ENCODE results near the gene TSPOAP1. TPM values are rescaled to one million over a fixed set of nuclear protein-coding genes. Genes with fewer than 3 reads are reported as not detected.

The TSPOAP1 gene
- total and polyA plus RNA-seq, 10 of the 15 experiments (the other 5 are each of a cell fraction or from before 2014, with no cell fraction given): 0.58 to 16.4 (median 4.2) TPM; not detected in 1

- peak overlapping the region; percentile 99 for H3K4me2 ChIP-seq (ENCODE audit: control insufficient read depth, insufficient read depth)
- H3K79me2 ChIP-seq (ENCODE audit: control insufficient read depth, insufficient read depth, low read length): peaks cover 96% of the 10 kb centered on the region
- peak overlapping the region; percentile 100 for H3K9ac ChIP-seq (ENCODE audit: control insufficient read depth, insufficient read depth, low read length)
- ATAC-seq (no peak), FAIRE-seq (no peak), DNase-seq (ENCODE audit: low read depth, low spot score) (no peak)
- BruUV-seq (replicated peaks): no TSS peak
- SMC1A ChIA-PET (ENCODE audit: uncharacterized antibody, unreplicated experiment): interaction anchor here (1.4 to 10.3 kb wide), 9 partner anchors 7 to 79 kb away, joined by 4 to 195 read pairs (median 11); partner anchors contain the start of genes RNF43, SUPT4H1 and TSPOAP1
- peaks cover 52% of the 10 kb centered on the region for H3K4me1 ChIP-seq (ENCODE audit: control insufficient read depth, insufficient read depth, low read length)
- POLR2A ChIA-PET: interaction anchor here (0.5 to 18.5 kb wide), 15 partner anchors 7 to 337 kb away, joined by 3 to 373 read pairs (median 4); partner anchors contain the start of genes MKS1, MTMR4, RNF43 and SUPT4H1
- peak overlapping the region; percentile 100 for H3K27ac ChIP-seq (ENCODE audit: control insufficient read depth, insufficient read depth)
- no peaks in the 10 kb centered on the region; the same call in 2 of the 3 replicates for H3K9me3 ChIP-seq (replicated peaks; ENCODE audit: control insufficient read depth, insufficient read depth, low read length)
- no peaks in the 10 kb centered on the region for H3K27me3 ChIP-seq (replicated peaks in 1 of 2; ENCODE audit: control insufficient read depth in 2 of 2, insufficient read depth in 2 of 2, low read length in 1 of 2)
- in situ Hi-C loops (cut with MboI) (loop anchor here (10.0 kb wide), 1 partner anchor 1498 kb away; no protein-coding TSS in a partner anchor), intact Hi-C loops (cut with micrococcal nuclease; ENCODE audit: unreplicated experiment) (loop anchor here (5.0 kb wide), 1 partner anchor 434 kb away; no protein-coding TSS in a partner anchor)
- no peaks in the 10 kb centered on the region; the same call in 1 of the 2 replicates for H4K20me1 ChIP-seq (ENCODE audit: control insufficient read depth, insufficient read depth)
- RAD21 ChIA-PET (ENCODE audit: unreplicated experiment): interaction anchor here (0.9 to 18.1 kb wide), 13 partner anchors 7 to 92 kb away, joined by 3 to 323 read pairs (median 11); partner anchors contain the start of genes RNF43, SUPT4H1 and TSPOAP1
- no peak overlapping the region for H2AFZ ChIP-seq (ENCODE audit: control insufficient read depth, low read depth, low read length)
- CTCF ChIA-PET: interaction anchor here (1.4 to 4.3 kb wide), 6 partner anchors 9 to 79 kb away, joined by 3 to 53 read pairs (median 19); partner anchors contain the start of genes RNF43, SUPT4H1 and TSPOAP1
- H3K4me3 ChIP-seq: peak overlapping the region; percentile 83
- WGBS (ENCODE audit: insufficient coverage, insufficient replicate concordance, low lambda C conversion rate, missing lambda C conversion rate): under 1% methylated on average over 5 of the region's 5 CpGs
- H3K36me3 ChIP-seq (ENCODE audit: control insufficient read depth in 2 of 2, insufficient read depth in 2 of 2, low read length in 1 of 2): peaks cover 0 to 1% of the 10 kb centered on the region in 2 experiments; a peak in 2 of 4 replicates
- TF ChIP-seq RB1 (IDR thresholded peaks at IDR 0.05; ENCODE audit: borderline replicate concordance) (0 out of 2 replicates have a peak, but pooled peaks have one; percentile 4), BACH1 (IDR thresholded peaks at IDR 0.05; ENCODE audit: borderline replicate concordance) (peak; percentile 33; the same call in 1 of the 2 replicates), POLR2AphosphoS2 (IDR thresholded peaks at IDR 0.05; ENCODE audit: low read depth, low read length) (peak; percentile 34; the same call in 1 of the 2 replicates), MLLT1 (IDR thresholded peaks at IDR 0.05) (peak; percentile 7), WRNIP1 (IDR thresholded peaks at IDR 0.05; ENCODE audit: borderline replicate concordance, low read depth, low read length) (peak; percentile 28; the same call in 1 of the 2 replicates), SMC3 (IDR thresholded peaks at IDR 0.05; ENCODE audit: borderline replicate concordance, low read length) (0 out of 2 replicates have a peak, but pooled peaks have one; percentile 8), HDGF (IDR thresholded peaks at IDR 0.05) (0 out of 2 replicates have a peak, but pooled peaks have one; percentile 11), CBX3 (IDR thresholded peaks at IDR 0.05; ENCODE audit: borderline replicate concordance, low read depth) (no peak), IRF4 (IDR thresholded peaks at IDR 0.05; ENCODE audit: low read depth, low read length) (no peak), PAX5 (IDR thresholded peaks at IDR 0.05; ENCODE audit: borderline replicate concordance, low read depth, low read length) (peak; percentile 39; the same call in 1 of the 2 replicates), IKZF2 (IDR thresholded peaks at IDR 0.05) (peak; percentile 15 to 62; a peak in 2 of 4 replicates), NR2F1 (conservative IDR thresholded peaks at IDR 0.05) (0 out of 2 replicates have a peak, but pooled peaks have one; percentile 20), SIN3A (IDR thresholded peaks at IDR 0.05; ENCODE audit: low read depth, low read length) (no peak; the same call in 1 of the 2 replicates), IKZF1 (conservative IDR thresholded peaks at IDR 0.05) (peak; percentile 74), FOXK2 (IDR thresholded peaks at IDR 0.05) (no peak), ELK1 (IDR thresholded peaks at IDR 0.05; ENCODE audit: low read depth, low read length) (0 out of 2 replicates have a peak, but pooled peaks have one; percentile 31), TAF1 (IDR thresholded peaks at IDR 0.05; ENCODE audit: borderline replicate concordance, low read depth, low read length) (0 out of 2 replicates have a peak, but pooled peaks have one; percentile 14), CBX5 (IDR thresholded peaks at IDR 0.05; ENCODE audit: low read depth) (no peak), MAX (IDR thresholded peaks at IDR 0.05; ENCODE audit: low read depth, low read length) (0 out of 2 replicates have a peak, but pooled peaks have one; percentile 33)
These were observed 8.0 kb upstream of the TSPOAP1 start for GRCh38 chr17:58336456-58337209.

Data from GM12878 (cell line).